ENCODE data around the gene TRIO. TPM values are rescaled to one million over a fixed set of nuclear protein-coding genes. Genes with fewer than 3 reads are reported as not detected.

The TRIO gene
- total RNA-seq, 2 experiments from 2014 or later = 4.1 to 6.5 TPM

GRCh38 chr5:14503017-14503680, 360.0 kb downstream of the TRIO start:
- ChIA-PET CTCF (no interaction called here), POLR2A (no interaction called here)
- no peaks in the 10 kb centered on the region for H3K27me3 Mint-ChIP-seq
- Histone ChIP-seq H3K27me3 (ENCODE audit: control insufficient read depth in 1 of 2, insufficient read depth in 2 of 2, low read length in 2 of 2) (no peaks in the 10 kb centered on the region), H3K36me3 (ENCODE audit: insufficient read depth, low read length) (no peaks in the 10 kb centered on the region), H3K4me3 (ENCODE audit: low read length) (no peak overlapping the region), H3K4me1 (ENCODE audit: insufficient read depth, low read length) (no peaks in the 10 kb centered on the region), H3K9me3 (ENCODE audit: control insufficient read depth in 1 of 2, insufficient read depth in 1 of 2, low read length in 2 of 2) (no peaks in the 10 kb centered on the region), H3K27ac (ENCODE audit: low read depth in 1 of 2, low read length in 2 of 2) (no peak overlapping the region)
- DNase-seq = no peak
- no peak for TF ChIP-seq CTCF (IDR thresholded peaks at IDR 0.05)
- H3K4me1 Mint-ChIP-seq (ENCODE audit: low read depth) = no peaks in the 10 kb centered on the region
- intact Hi-C loops (cut with DNase I, micrococcal nuclease) = no loop called here
- no peak overlapping the region for H3K27ac Mint-ChIP-seq
- no peak for ATAC-seq (ENCODE audit: poor library complexity)
- H3K36me3 Mint-ChIP-seq (ENCODE audit: low read depth) = no peaks in the 10 kb centered on the region
- H3K4me3 Mint-ChIP-seq = no peak overlapping the region
- H3K9me3 Mint-ChIP-seq = no peaks in the 10 kb centered on the region

GRCh38 chr5:14503681-14504331, 360.7 kb downstream of the TRIO start:
- Mint-ChIP-seq H3K4me3 (no peak overlapping the region), H3K27ac (no peak overlapping the region), H3K4me1 (ENCODE audit: low read depth) (no peaks in the 10 kb centered on the region), H3K36me3 (ENCODE audit: low read depth) (no peaks in the 10 kb centered on the region), H3K9me3 (no peaks in the 10 kb centered on the region), H3K27me3 (no peaks in the 10 kb centered on the region)
- no peak overlapping the region for H3K4me3 ChIP-seq (ENCODE audit: low read length)
- no peak for ATAC-seq (ENCODE audit: poor library complexity)
- H3K36me3 ChIP-seq (ENCODE audit: insufficient read depth, low read length) = no peaks in the 10 kb centered on the region
- H3K4me1 ChIP-seq (ENCODE audit: insufficient read depth, low read length) = no peaks in the 10 kb centered on the region
- intact Hi-C loops (cut with DNase I, micrococcal nuclease) = no loop called here
- CTCF ChIA-PET = no interaction called here
- no peaks in the 10 kb centered on the region for H3K27me3 ChIP-seq (ENCODE audit: control insufficient read depth in 1 of 2, insufficient read depth in 2 of 2, low read length in 2 of 2)
- no peak for TF ChIP-seq CTCF (IDR thresholded peaks at IDR 0.05)
- no peak for DNase-seq
- H3K27ac ChIP-seq (ENCODE audit: low read depth in 1 of 2, low read length in 2 of 2) = no peak overlapping the region
- POLR2A ChIA-PET = no interaction called here
- H3K9me3 ChIP-seq (ENCODE audit: control insufficient read depth in 1 of 2, insufficient read depth in 1 of 2, low read length in 2 of 2) = no peaks in the 10 kb centered on the region

GRCh38 chr5:14504332-14504727, 361.2 kb downstream of the TRIO start:
- H3K4me3 ChIP-seq (ENCODE audit: low read length) = no peak overlapping the region
- no peaks in the 10 kb centered on the region for H3K4me1 ChIP-seq (ENCODE audit: insufficient read depth, low read length)
- ChIA-PET CTCF (no interaction called here), POLR2A (no interaction called here)
- H3K4me1 Mint-ChIP-seq (ENCODE audit: low read depth) = no peaks in the 10 kb centered on the region
- no peaks in the 10 kb centered on the region for H3K9me3 Mint-ChIP-seq
- no peaks in the 10 kb centered on the region for H3K27me3 ChIP-seq (ENCODE audit: control insufficient read depth in 1 of 2, insufficient read depth in 2 of 2, low read length in 2 of 2)
- H3K27ac ChIP-seq (ENCODE audit: low read depth in 1 of 2, low read length in 2 of 2) = no peak overlapping the region
- no peaks in the 10 kb centered on the region for H3K9me3 ChIP-seq (ENCODE audit: control insufficient read depth in 1 of 2, insufficient read depth in 1 of 2, low read length in 2 of 2)
- ATAC-seq (ENCODE audit: poor library complexity) (no peak), DNase-seq (no peak)
- no peaks in the 10 kb centered on the region for H3K27me3 Mint-ChIP-seq
- TF ChIP-seq CTCF (IDR thresholded peaks at IDR 0.05) = no peak
- H3K4me3 Mint-ChIP-seq = no peak overlapping the region
- intact Hi-C loops (cut with DNase I, micrococcal nuclease) = no loop called here
- H3K27ac Mint-ChIP-seq = no peak overlapping the region
- H3K36me3 Mint-ChIP-seq (ENCODE audit: low read depth) = no peaks in the 10 kb centered on the region
- H3K36me3 ChIP-seq (ENCODE audit: insufficient read depth, low read length) = no peaks in the 10 kb centered on the region
